ENCODE results near the gene ENOX1.
A peak's percentile ranks its signal among the peaks of the same experiment; 100 is the strongest.

ENOX1 gene

GRCh38 chr13:43309311-43309710 lies 477.5 kb downstream of the ENOX1 start:
- H3K27ac ChIP-seq: no peak overlapping the region
- TF ChIP-seq CTCF (IDR thresholded peaks at IDR 0.05): no peak
- TF ChIP-seq ZFX (IDR thresholded peaks at IDR 0.05; ENCODE audit: borderline replicate concordance): no peak

DNA sequence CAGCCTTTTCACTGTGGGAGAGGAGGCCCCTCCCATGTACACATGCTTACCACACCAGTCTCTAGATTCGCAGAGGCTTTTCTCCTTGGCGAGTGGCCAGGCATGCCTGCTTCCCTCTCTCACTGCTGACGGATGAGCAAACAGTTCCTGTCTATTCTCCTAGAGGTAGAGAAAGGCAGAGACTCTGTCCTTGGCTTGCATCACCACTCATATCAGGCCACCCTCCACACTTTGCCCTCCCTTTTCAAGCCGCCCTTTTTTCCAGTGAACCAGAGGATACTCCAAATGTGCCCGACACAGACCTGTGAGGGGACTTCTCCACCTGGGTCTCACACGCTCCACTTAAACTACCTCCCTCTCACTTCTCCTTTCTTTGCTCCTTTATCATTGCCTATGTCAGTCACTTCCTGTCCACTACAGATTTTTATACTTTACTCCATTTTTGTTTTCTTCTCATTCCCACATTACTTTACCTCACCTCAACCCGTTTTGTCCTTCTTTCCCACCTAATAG lies 478.8 kb downstream of the ENOX1 start:
- no peak overlapping the region for H3K27ac ChIP-seq
- TF ChIP-seq ZFX (IDR thresholded peaks at IDR 0.05; ENCODE audit: borderline replicate concordance) (no peak), CTCF (IDR thresholded peaks at IDR 0.05) (no peak)

GRCh38 chr13:43307221-43307920 lies 479.4 kb downstream of the ENOX1 start:
- no peak for TF ChIP-seq CTCF (IDR thresholded peaks at IDR 0.05)
- TF ChIP-seq ZFX (IDR thresholded peaks at IDR 0.05; ENCODE audit: borderline replicate concordance): no peak
- no peak overlapping the region for H3K27ac ChIP-seq

- no peak for TF ChIP-seq ZFX (IDR thresholded peaks at IDR 0.05; ENCODE audit: borderline replicate concordance)
- TF ChIP-seq CTCF (IDR thresholded peaks at IDR 0.05): no peak
- no peak overlapping the region for H3K27ac ChIP-seq
Observed at GRCh38 chr13:43306372-43306771, 480.4 kb downstream of the ENOX1 start.

GRCh38 chr13:43305416-43305815 lies 481.4 kb downstream of the ENOX1 start:
- no peak overlapping the region for H3K27ac ChIP-seq
- TF ChIP-seq ZFX (IDR thresholded peaks at IDR 0.05; ENCODE audit: borderline replicate concordance) (no peak), CTCF (IDR thresholded peaks at IDR 0.05) (no peak)

GRCh38 chr13:43304945-43305344 lies 481.8 kb downstream of the ENOX1 start:
- H3K27ac ChIP-seq: no peak overlapping the region
- TF ChIP-seq CTCF (IDR thresholded peaks at IDR 0.05): peak; percentile 17
- no peak for TF ChIP-seq ZFX (IDR thresholded peaks at IDR 0.05; ENCODE audit: borderline replicate concordance)

GRCh38 chr13:43304449-43304848 lies 482.3 kb downstream of the ENOX1 start:
- TF ChIP-seq CTCF (IDR thresholded peaks at IDR 0.05) (no peak), ZFX (IDR thresholded peaks at IDR 0.05; ENCODE audit: borderline replicate concordance) (no peak)
- H3K27ac ChIP-seq: no peak overlapping the region
